DMS79 treated with DMSO at 0.1 percent for 48 hours (cell line): ENCODE data around the gene TMEM50B.
A peak's percentile ranks its signal among the peaks of the same experiment; 100 is the strongest.
"Not testable (repeated sequence)": the region's sequence is repeated elsewhere in the genome, so short reads cannot be mapped to it uniquely, and the experiment has no call there.

ENCODE experiments used
- DNase-seq: peaks from one replicate; lab custom pipeline; 2025; lab: John Stamatoyannopoulos, UW

The TMEM50B gene

GRCh38 chr21:33478182-33478581 is 1.6 kb downstream of the TMEM50B start:
- no peak for DNase-seq

- DNase-seq: no peak
Observed at GRCh38 chr21:33477066-33477465, 2.7 kb downstream of the TMEM50B start.

DNA sequence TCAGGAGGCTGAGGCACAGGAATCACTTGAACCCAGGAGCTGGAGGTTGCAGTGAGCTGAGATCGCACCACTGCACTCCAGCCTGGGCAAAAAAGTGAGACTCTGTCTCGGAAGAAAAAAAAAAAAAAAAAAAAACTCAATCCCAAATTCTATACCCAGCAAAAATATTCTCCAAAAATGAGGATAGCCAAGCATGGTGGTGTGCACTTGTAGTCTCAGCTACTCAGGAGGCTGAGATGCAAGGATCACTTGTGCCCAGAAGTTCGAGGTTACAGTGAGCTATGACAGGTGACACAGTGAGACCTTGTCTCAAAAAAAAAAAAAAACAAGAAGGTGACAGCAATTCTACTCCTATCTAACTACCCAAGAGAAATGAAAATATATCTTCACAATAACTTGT is 6.4 kb downstream of the TMEM50B start:
- DNase-seq: no peak

DNA sequence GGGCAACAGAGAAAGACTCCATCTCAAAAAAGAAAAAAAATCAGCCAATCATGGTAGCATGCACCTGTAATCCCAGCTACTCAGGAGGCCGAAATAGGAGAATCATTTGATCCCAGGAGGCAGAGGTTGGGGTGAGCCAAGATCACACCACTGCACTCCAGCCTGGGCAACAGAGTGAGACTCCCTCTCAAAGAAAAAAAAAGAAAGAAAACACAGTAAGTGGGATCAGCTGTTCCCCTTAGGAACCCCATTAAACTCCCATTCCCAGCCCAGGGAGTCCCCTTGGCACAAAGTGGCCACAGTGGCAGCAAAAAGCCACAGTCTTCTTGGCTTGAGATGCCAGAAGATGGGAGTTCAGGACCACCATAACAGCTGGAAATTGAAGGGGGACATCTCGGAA is 9.1 kb downstream of the TMEM50B start:
- no peak for DNase-seq

DNA sequence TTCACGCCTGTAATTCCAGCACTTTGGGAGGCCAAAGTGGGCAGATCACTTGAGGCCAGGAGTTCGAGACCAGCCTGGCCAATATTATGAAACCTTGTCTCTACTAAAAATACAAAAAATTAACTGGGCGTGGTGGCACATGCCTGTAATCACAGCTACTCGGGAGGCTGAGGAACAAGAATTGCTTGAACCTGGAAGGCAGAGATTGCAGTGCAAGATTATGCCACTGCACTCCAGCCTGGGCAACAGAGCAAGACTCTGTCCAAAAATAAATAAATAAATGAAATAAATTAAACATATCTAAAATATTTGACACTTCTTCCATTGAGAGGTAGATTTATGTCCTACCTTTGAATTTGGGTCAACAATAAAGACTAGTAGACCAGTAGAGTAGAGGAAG is 10.6 kb downstream of the TMEM50B start:
- not testable (repeated sequence) for DNase-seq

DNA sequence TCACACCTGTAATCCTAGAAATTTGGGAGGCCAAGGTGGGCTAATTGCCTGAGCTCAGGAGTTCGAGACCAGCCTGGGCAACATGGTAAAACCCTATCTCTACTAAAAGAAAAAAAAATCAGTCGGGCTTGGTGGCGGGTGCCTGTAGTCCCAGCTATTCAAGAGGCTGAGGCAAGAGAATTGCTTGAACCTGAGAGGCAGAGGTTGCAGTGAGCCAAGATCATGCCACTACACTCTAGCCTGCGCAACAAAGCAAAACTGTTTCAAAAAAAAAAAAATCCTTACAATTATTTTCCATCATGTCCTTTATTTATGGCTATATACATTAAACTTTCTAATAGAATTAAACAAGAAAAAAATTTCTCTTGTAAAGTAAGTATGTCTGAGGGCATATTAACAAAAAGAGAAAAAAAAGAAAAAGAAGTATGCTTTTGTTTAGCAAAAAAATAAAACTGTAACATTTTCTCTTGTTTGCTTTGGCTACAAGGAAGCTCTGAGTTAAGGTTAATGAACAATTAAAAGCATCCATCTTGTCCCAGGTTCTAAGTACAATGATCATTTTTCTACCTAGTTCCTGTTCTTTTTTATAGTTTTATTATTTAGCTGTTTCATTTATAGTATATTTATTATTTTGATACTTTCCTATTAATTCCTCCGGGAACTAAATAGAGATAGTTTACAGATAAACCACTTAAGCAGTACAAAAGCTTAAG is 18.1 kb downstream of the TMEM50B start:
- DNase-seq: no peak

DNA sequence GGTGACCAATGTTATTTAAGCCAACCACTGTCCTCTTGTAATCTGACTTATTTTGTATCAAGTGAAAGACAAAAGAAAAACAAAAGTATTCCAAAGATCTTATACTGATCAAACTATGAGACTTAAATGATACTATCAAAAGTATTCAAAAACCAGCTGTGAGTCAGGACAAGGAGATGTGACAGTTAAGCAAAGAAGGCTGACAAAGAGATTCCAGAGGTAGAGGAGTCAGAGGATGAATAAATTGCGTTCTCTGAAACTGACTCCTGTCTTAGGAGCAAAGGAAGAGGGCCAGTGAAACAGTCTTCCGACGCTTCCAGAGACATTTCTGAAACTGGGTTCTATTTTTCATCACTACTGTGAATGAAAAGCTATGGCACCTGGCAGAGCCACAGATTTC is 20.9 kb downstream of the TMEM50B start:
- no peak for DNase-seq

GRCh38 chr21:33455686-33456446 is 23.9 kb downstream of the TMEM50B start:
- DNase-seq: no peak

- no peak for DNase-seq
Observed at GRCh38 chr21:33452362-33452761, 27.4 kb downstream of the TMEM50B start.

GRCh38 chr21:33451634-33452071 is 28.1 kb downstream of the TMEM50B start:
- DNase-seq: no peak

GRCh38 chr21:33449616-33450015 is 30.2 kb downstream of the TMEM50B start:
- no peak for DNase-seq

- not testable (repeated sequence) for DNase-seq
Observed at GRCh38 chr21:33446620-33447019, 33.2 kb downstream of the TMEM50B start.

GRCh38 chr21:33444499-33444898 is 35.3 kb downstream of the TMEM50B start:
- peak; percentile 35 for DNase-seq

DNA sequence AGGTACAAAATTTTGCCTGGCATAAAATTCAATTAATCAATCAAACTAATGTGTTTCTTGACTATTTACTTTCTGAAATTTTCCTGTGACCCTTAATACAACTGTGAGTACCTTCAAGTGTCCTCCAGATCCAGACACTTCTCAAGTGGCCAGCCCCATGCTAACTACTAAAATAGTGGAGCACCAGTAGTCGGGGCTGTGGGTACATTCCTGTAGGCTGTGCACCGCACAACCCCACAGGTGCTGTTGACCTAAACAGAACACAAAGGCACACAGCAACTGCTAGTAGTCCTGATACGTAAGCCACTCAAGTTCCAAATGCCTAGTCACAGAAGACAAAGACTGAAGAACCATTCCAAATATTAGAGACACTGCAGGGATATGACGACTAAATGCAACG is 36.6 kb downstream of the TMEM50B start:
- peak; percentile 64 for DNase-seq

DNA sequence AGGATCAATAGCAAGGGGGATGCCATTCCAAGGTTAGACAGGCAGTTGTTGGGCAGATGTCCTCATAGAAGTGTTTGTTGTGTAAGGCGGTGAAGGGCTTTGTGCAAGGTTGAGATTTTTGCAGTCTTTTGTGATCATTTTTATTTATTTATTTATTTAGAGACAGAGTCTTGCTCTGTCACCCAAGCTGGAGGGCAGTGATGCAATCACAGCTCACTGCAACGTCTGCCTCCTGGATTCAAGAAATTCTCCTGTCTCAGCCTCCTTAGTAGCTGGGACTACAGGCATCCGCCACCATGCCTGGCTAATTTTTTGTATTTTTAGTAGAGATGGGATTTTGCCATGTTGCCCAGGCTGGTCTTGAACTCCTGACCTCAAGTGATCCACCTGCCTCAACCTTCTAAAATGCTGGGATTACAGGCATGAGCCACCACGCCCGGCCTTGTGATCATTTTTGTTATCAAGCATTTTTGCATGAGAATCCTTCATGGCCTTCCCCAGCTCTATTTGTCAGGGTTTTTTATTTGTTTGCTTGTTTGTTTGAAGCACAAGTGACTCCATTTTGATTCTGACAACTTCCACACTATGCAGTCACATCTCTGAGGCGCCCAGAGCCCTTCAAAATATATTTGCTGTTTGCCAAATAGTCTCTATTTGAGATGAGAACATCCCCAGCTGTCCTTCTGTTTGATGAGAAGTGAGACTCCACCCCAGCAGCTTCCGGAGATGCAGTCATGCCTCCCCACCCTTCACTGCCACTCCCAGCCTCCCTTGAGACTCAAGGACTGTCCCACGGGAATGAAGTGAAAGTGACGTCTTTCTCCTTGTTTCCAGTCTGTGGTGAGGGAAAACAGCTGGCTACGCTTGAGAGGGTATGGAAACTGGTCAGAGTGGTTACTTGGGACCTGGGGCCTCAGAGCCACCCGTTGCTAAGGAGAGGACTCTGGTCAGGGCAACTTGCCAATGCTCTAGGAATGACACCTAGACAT is 38.0 kb downstream of the TMEM50B start:
- DNase-seq: peak; percentile 74

GRCh38 chr21:33437140-33437539 is 42.6 kb downstream of the TMEM50B start:
- no peak for DNase-seq

- DNase-seq: no peak
Observed at GRCh38 chr21:33434770-33435360, 44.9 kb downstream of the TMEM50B start.

DNA sequence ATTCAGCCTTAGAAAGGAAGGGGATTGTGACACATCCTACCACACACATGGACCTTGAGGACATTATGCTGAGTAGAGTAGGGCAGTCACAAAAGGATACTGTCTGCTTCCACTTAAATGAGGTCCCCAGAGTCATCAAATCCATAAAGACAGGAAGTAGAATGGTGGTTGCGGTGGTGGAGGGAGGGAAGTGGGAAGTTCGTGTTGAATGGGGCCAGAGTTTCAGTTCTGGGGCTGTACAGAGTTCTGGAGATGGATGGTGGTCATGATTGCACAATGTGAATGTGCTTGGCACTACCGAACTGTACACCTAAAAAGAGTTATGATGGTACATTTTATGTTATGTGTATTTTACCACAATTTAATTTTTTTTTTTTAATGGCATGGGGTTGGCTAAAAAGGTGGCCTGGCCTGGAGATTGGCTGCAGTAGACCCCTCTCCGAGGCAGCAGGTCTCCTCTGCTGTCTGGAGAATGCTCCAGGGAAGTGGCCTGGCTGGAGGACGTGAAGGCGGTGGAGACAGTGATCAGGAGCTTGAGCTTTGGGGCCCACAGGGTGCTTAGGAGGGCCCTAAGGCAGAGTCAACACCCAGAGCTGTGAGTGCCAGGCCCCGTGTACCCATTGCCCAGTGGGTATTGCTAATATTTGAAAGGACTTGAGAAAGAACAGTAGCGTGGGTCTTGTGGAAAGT is 46.2 kb downstream of the TMEM50B start:
- no peak for DNase-seq

GRCh38 chr21:33433001-33433400 is 46.8 kb downstream of the TMEM50B start:
- DNase-seq: no peak

- DNase-seq: no peak
Observed at GRCh38 chr21:33432496-33432895, 47.3 kb downstream of the TMEM50B start.

DNA sequence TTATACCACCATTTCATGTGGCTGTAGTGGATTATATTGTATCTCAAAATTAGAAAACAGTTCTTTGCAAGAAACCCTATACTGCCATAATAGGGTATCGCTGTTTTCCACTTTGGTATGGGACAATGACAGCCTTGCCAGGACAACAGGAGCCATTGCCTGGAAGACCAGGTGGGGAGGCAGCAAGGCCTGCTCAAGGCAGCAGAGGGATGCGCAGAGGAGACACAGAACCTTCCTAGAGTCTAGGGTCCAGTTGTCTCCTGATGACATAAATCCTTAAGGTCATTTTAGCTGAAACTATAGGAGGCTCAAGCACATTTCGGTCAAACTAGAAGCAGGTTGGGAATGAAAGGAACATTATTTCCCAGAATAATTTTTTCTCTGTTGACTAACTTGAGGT is 48.9 kb downstream of the TMEM50B start:
- DNase-seq: no peak
